MCF 10A (cell line): ENCODE measurements around the gene TBRG4. TPM values are rescaled to one million over a fixed set of nuclear protein-coding genes. Genes with fewer than 3 reads are reported as not detected.

ENCODE experiments used
- BruUV-seq: library from RNA; stranded (reverse); fragments of 400-500 nt; replicated peaks from 2 replicates; lab custom pipeline; 2021; lab: Mats Ljungman, UMichigan
- CTCF ChIA-PET: fragments of 300-600 bp; sonication (Branson Sonifier 250); formaldehyde crosslinking; extraction: SDS; loops from one replicate; lab custom pipeline; 2021; ENCODE audit warnings: antibody characterized with exemption, inconsistent platforms; lab: Yijun Ruan, JAX
- POLR2A ChIA-PET: fragments of 300-600, 350-650 bp; sonication (Branson Sonifier 250); formaldehyde crosslinking; extraction: SDS; loops from one replicate; lab custom pipeline; 2020; ENCODE audit warnings: antibody characterized with exemption, inconsistent platforms; lab: Yijun Ruan, JAX
- DNase-seq: peaks from one replicate; pipeline ENCODE4 v3.0.0-alpha.2; 2018; ENCODE audit not compliant: unreplicated experiment
- H3K27ac Mint-ChIP-seq: one replicate; pipeline ENCODE4 v1.8.0; 2022; ENCODE audit warnings: mild to moderate bottlenecking, low read depth, mixed read lengths; ENCODE audit not compliant: unreplicated experiment
- H3K27me3 Mint-ChIP-seq: one replicate; pipeline ENCODE4 v1.8.0; 2022; ENCODE audit warnings: mixed read lengths; ENCODE audit not compliant: insufficient read depth, unreplicated experiment
- H3K36me3 Mint-ChIP-seq: one replicate; pipeline ENCODE4 v1.8.0; 2022; ENCODE audit warnings: mild to moderate bottlenecking, moderate library complexity, mixed read lengths; ENCODE audit not compliant: insufficient read depth, unreplicated experiment
- H3K4me1 Mint-ChIP-seq: one replicate; pipeline ENCODE4 v1.8.0; 2022; ENCODE audit warnings: mixed read lengths; ENCODE audit not compliant: insufficient read depth, unreplicated experiment
- H3K4me3 Mint-ChIP-seq: one replicate; pipeline ENCODE4 v1.8.0; 2022; ENCODE audit warnings: mild to moderate bottlenecking, moderate library complexity, mixed read lengths; ENCODE audit not compliant: unreplicated experiment
- H3K9me3 Mint-ChIP-seq: one replicate; pipeline ENCODE4 v1.8.0; 2022; ENCODE audit warnings: mixed read lengths; ENCODE audit not compliant: unreplicated experiment
- intact Hi-C: fragments of 100-400 bp; cut with micrococcal nuclease; formaldehyde crosslinking; loops from 2 replicates; pipeline ENCODE4 v1.14.1; 2022
- total RNA-seq: library from RNA; stranded (reverse); gene quantifications from 2 replicates; pipeline ENCODE4 v1.2.3, GENCODE V29; 2022
- TF ChIP-seq, protein P1 (sequence below): fragments of 200-600 bp; IDR thresholded peaks from one replicate; pipeline ENCODE4 v1.8.0; 2022; ENCODE audit warnings: antibody characterized with exemption, mild to moderate bottlenecking; ENCODE audit not compliant: unreplicated experiment

TBRG4 gene
- total RNA-seq, 1 experiment from 2014 or later: 85.7 TPM

DNA sequence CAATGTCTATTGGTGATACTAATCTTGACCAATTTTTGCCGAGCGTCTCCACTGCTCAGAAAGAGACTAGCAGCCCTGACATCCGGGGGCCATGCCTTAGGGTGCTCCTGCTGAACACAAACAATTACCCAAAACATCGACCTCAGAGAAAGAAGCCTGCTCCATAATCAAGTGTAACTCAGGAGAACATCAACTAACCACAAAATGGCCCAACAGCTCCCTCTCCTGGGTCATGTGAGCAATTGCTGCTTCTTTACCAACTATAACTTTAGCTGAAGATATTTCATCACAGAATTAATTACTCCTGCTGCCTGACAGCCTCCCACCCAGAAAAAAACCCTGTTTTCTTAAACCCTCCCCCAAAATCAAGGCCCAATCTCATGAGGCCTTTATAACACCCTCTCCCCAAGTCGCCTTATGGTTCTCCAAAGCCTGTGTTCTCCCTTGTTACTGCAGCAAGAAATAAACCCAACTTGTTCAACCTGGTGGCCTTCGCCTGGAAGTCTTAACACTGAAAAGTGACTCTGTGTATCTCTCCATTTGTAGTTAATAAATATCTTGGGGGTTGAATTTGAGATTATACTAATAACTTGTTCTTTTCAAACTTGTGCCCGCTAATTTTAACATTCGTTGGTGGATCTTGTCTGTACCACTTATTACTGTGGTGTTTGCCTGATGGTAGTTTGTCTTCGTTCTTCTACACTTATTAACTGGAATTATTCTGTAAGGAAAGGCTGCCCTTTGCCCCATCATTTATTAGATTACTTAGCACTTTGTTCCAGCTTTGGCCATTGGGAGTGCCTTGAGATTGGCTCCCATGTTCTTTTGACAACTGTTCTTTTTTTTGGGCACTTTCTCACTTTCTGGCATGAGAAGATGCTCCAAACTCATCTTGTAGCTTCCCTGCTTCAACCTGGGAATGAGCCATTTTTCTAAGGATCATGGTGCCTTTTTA lies 24.9 kb upstream of the TBRG4 start:
- peaks cover 27% of the 10 kb centered on the region for H3K27me3 Mint-ChIP-seq
- TF ChIP-seq, protein P1, sequence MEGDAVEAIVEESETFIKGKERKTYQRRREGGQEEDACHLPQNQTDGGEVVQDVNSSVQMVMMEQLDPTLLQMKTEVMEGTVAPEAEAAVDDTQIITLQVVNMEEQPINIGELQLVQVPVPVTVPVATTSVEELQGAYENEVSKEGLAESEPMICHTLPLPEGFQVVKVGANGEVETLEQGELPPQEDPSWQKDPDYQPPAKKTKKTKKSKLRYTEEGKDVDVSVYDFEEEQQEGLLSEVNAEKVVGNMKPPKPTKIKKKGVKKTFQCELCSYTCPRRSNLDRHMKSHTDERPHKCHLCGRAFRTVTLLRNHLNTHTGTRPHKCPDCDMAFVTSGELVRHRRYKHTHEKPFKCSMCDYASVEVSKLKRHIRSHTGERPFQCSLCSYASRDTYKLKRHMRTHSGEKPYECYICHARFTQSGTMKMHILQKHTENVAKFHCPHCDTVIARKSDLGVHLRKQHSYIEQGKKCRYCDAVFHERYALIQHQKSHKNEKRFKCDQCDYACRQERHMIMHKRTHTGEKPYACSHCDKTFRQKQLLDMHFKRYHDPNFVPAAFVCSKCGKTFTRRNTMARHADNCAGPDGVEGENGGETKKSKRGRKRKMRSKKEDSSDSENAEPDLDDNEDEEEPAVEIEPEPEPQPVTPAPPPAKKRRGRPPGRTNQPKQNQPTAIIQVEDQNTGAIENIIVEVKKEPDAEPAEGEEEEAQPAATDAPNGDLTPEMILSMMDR: peak; percentile 86
- ChIA-PET POLR2A (interaction anchor here (0.6 to 3.4 kb wide), 14 partner anchors 9 to 563 kb away, joined by 3 to 13 read pairs (median 4); partner anchors contain the start of genes DDX56, PURB and TBRG4), CTCF (interaction anchor here (0.6 to 4.4 kb wide), 61 partner anchors 8 to 913 kb away, joined by 3 to 50 read pairs (median 4); partner anchors contain the start of genes H2AZ2 and TMED4)
- no peak overlapping the region for H3K4me3 Mint-ChIP-seq
- no TSS peak for BruUV-seq
- no peak overlapping the region for H3K27ac Mint-ChIP-seq
- no peaks in the 10 kb centered on the region for H3K9me3 Mint-ChIP-seq
- peak; percentile 90 for DNase-seq
- H3K36me3 Mint-ChIP-seq: peaks cover 6% of the 10 kb centered on the region
- intact Hi-C loops: loop anchor here (1.0 to 10.0 kb wide), 6 partner anchors 163 to 548 kb away; partner anchors contain the start of gene PURB
- peaks cover 10% of the 10 kb centered on the region for H3K4me1 Mint-ChIP-seq

GRCh38 chr7:45133877-45134276 lies 22.4 kb upstream of the TBRG4 start:
- CTCF ChIA-PET: interaction anchor here (0.5 to 4.4 kb wide), 4 partner anchors 16 to 335 kb away, joined by 3 to 50 read pairs (median 4); no protein-coding TSS in a partner anchor
- DNase-seq: no peak
- peaks cover 15% of the 10 kb centered on the region for H3K27me3 Mint-ChIP-seq
- H3K4me1 Mint-ChIP-seq: peaks cover 10% of the 10 kb centered on the region
- BruUV-seq: no TSS peak
- intact Hi-C loops: loop anchor here (10.0 kb wide), 1 partner anchor 249 kb away; the partner anchor contains the start of gene PURB
- peaks cover under 1% of the 10 kb centered on the region for H3K36me3 Mint-ChIP-seq
- TF ChIP-seq, protein P1: no peak
- no peak overlapping the region for H3K27ac Mint-ChIP-seq
- no peak overlapping the region for H3K4me3 Mint-ChIP-seq
- no peaks in the 10 kb centered on the region for H3K9me3 Mint-ChIP-seq
- POLR2A ChIA-PET: no interaction called here

DNA sequence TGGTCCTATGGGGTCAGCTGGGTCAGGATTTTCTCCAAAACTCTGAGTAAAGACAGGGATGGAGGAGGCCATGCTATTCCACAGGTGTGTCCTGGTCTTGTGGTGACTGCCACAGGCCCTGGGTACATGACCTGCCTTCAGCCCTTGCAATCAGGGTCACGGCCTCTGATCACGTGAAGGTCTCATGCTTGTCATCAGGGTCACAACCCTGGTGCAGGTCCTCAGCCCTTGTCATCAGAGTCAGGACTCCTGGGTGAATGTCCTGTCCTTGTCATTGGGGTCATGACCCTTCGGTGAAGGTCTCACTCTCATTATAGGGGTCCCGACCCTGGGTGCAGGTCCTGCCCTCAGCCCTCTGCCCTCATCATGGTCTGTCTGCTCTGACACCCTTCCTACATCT lies 21.9 kb upstream of the TBRG4 start:
- intact Hi-C loops: loop anchor here (10.0 kb wide), 1 partner anchor 249 kb away; the partner anchor contains the start of gene PURB
- CTCF ChIA-PET: interaction anchor here (0.6 to 4.4 kb wide), 4 partner anchors 17 to 335 kb away, joined by 3 to 50 read pairs (median 4); no protein-coding TSS in a partner anchor

More for the DNA sequence above, 21.9 kb upstream of the TBRG4 start:
- DNase-seq: no peak
- H3K36me3 Mint-ChIP-seq: no peaks in the 10 kb centered on the region
- POLR2A ChIA-PET: no interaction called here
- H3K4me1 Mint-ChIP-seq: peaks cover 10% of the 10 kb centered on the region
- BruUV-seq: no TSS peak
- H3K27me3 Mint-ChIP-seq: peaks cover 9% of the 10 kb centered on the region
- no peaks in the 10 kb centered on the region for H3K9me3 Mint-ChIP-seq
- H3K27ac Mint-ChIP-seq: no peak overlapping the region
- TF ChIP-seq, protein P1: no peak
- no peak overlapping the region for H3K4me3 Mint-ChIP-seq
